A673 (cell line): Measurements from ENCODE around the gene PGD. TPM values are rescaled to one million over a fixed set of nuclear protein-coding genes. Genes with fewer than 3 reads are reported as not detected.

Experiments
- BruUV-seq: library from RNA; stranded (reverse); fragments of 400-500 nt; replicated peaks from 2 replicates; lab custom pipeline; 2021; lab: Mats Ljungman, UMichigan
- CTCF ChIA-PET: fragments of 300-600 bp; sonication (Branson Sonifier 250); formaldehyde crosslinking; loops from one replicate; lab custom pipeline; 2022; ENCODE audit warnings: antibody characterized with exemption; lab: Charles Lee
- POLR2A ChIA-PET: fragments of 300-600 bp; sonication (Branson Sonifier 250); formaldehyde crosslinking; loops from one replicate; lab custom pipeline; 2022; ENCODE audit warnings: antibody characterized with exemption; ENCODE audit not compliant: low non-redundant PET; lab: Charles Lee
- DNase-seq: peaks from one replicate; pipeline ENCODE4 v3.0.0-alpha.2; 2015; ENCODE audit warnings: low spot score
- H3K27ac ChIP-seq: fragments of 200-600 bp; sonication (generic); 2 replicates; pipeline ENCODE4 v1.5.1; 2016; ENCODE audit warnings: mixed run types, low read depth, mild to moderate bottlenecking, mixed read lengths, antibody characterized with exemption, low read length; ENCODE audit not compliant: poor library complexity, severe bottlenecking
- H3K27me3 ChIP-seq: fragments of 200-600 bp; sonication (generic); replicated peaks from 2 replicates; pipeline ENCODE4 v1.6.1; 2017; ENCODE audit warnings: mixed run types, low read depth, mild to moderate bottlenecking, mixed read lengths, antibody characterized with exemption, low read length; ENCODE audit not compliant: insufficient read depth, poor library complexity
- H3K36me3 ChIP-seq: fragments of 200-600 bp; sonication (generic); 2 replicates; pipeline ENCODE4 v1.6.1; 2016; ENCODE audit warnings: mixed run types, mild to moderate bottlenecking, mixed read lengths, antibody characterized with exemption, low read length; ENCODE audit not compliant: insufficient read depth, poor library complexity, severe bottlenecking
- H3K4me1 ChIP-seq: fragments of 200-600 bp; sonication (generic); 2 replicates; pipeline ENCODE4 v1.6.1; 2017; ENCODE audit warnings: mixed run types, mild to moderate bottlenecking, mixed read lengths, antibody characterized with exemption, low read length; ENCODE audit not compliant: insufficient read depth, poor library complexity, severe bottlenecking
- H3K4me3 ChIP-seq: fragments of 200-600 bp; sonication (generic); 2 replicates; pipeline ENCODE4 v1.5.1; 2016; ENCODE audit warnings: low read depth, mixed run types, mild to moderate bottlenecking, mixed read lengths, low read length; ENCODE audit not compliant: poor library complexity, severe bottlenecking
- H3K9me3 ChIP-seq: fragments of 200-600 bp; sonication (generic); 2 replicates; pipeline ENCODE4 v1.6.1; 2016; ENCODE audit warnings: mixed run types, low read depth, mild to moderate bottlenecking, mixed read lengths, antibody characterized with exemption, low read length; ENCODE audit not compliant: poor library complexity, severe bottlenecking
- CTCF ChIP-seq: fragments of 300-800, 200-600 bp; sonication (generic); conservative IDR thresholded peaks from 2 replicates; pipeline ENCODE4 v1.5.1; 2017; ENCODE audit warnings: low read depth, mild to moderate bottlenecking, antibody characterized with exemption, low read length, moderate library complexity, mixed read lengths
- EZH2 ChIP-seq: fragments of 200-600 bp; sonication (generic); IDR thresholded peaks from 2 replicates; pipeline ENCODE4 v1.6.1; 2017; ENCODE audit warnings: borderline replicate concordance, low read depth, mild to moderate bottlenecking, mixed read lengths, antibody characterized with exemption, low read length; ENCODE audit not compliant: poor library complexity, severe bottlenecking
- intact Hi-C: fragments of 100-400 bp; cut with micrococcal nuclease; formaldehyde crosslinking; loops from one replicate; pipeline ENCODE4 v1.10.0; 2022; ENCODE audit not compliant: unreplicated experiment
- total RNA-seq: library from RNA; stranded (reverse); gene quantifications from 2 replicates; pipeline ENCODE4 v1.2.3, GENCODE V29; 2021

The PGD gene
- total RNA-seq, 1 experiment from 2014 or later, result 451 TPM

GRCh38 chr1:10387677-10388386 lies 11.0 kb upstream of the PGD start:
- DNase-seq, result peak; percentile 81
- H3K4me3 ChIP-seq, result peak overlapping the region; percentile 15
- no peaks in the 10 kb centered on the region for H3K27me3 ChIP-seq
- TSS peak; percentile 89 for BruUV-seq
- TF ChIP-seq CTCF, result no peak; the same call in 1 of the 2 replicates
- no peak for TF ChIP-seq EZH2
- CTCF ChIA-PET, result interaction anchor here (0.5 to 1.6 kb wide), 3 partner anchors 11 to 473 kb away, joined by 3 to 9 read pairs (median 7); partner anchors contain the start of gene CENPS
- intact Hi-C loops, result loop anchor here (1.0 kb wide), 1 partner anchor 10 kb away; no protein-coding TSS in a partner anchor
- POLR2A ChIA-PET, result interaction anchor here (1.1 kb wide), 1 partner anchor 11 kb away, joined by 6 read pairs; the partner anchor contains the start of gene PGD
- H3K4me1 ChIP-seq, result peaks cover 15% of the 10 kb centered on the region
- H3K9me3 ChIP-seq, result no peaks in the 10 kb centered on the region
- H3K36me3 ChIP-seq, result no peaks in the 10 kb centered on the region
- H3K27ac ChIP-seq, result peak overlapping the region; percentile 92

DNA sequence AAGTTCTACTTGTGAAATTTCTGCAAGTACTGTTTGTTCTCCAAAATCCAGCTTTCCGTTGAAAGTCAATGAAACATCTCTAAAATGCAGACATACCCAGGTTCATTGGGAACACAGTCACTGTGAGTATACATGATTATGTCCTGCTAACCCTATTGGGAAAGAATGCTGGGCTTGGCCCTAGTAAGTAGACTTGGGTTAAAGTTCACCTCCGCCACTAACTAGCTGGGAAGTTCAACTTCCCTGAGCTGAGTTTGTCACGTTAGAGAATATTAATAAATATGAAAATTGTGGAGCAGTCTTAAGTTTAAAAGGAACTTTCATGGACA lies 10.5 kb upstream of the PGD start:
- BruUV-seq, result TSS peak; percentile 30
- Histone ChIP-seq H3K4me1 (peaks cover 15% of the 10 kb centered on the region), H3K27ac (peak overlapping the region; percentile 92), H3K36me3 (no peaks in the 10 kb centered on the region), H3K4me3 (no peak overlapping the region), H3K9me3 (no peaks in the 10 kb centered on the region), H3K27me3 (no peaks in the 10 kb centered on the region)
- intact Hi-C loops, result loop anchor here (1.0 kb wide), 1 partner anchor 10 kb away; no protein-coding TSS in a partner anchor
- CTCF ChIA-PET, result interaction anchor here (0.5 to 1.6 kb wide), 2 partner anchors 41 to 473 kb away, joined by 7 to 9 read pairs; partner anchors contain the start of gene CENPS
- no peak for TF ChIP-seq EZH2
- TF ChIP-seq CTCF, result no peak
- no peak for DNase-seq
- POLR2A ChIA-PET, result interaction anchor here (1.1 kb wide), 1 partner anchor 10 kb away, joined by 6 read pairs; the partner anchor contains the start of gene PGD

DNA sequence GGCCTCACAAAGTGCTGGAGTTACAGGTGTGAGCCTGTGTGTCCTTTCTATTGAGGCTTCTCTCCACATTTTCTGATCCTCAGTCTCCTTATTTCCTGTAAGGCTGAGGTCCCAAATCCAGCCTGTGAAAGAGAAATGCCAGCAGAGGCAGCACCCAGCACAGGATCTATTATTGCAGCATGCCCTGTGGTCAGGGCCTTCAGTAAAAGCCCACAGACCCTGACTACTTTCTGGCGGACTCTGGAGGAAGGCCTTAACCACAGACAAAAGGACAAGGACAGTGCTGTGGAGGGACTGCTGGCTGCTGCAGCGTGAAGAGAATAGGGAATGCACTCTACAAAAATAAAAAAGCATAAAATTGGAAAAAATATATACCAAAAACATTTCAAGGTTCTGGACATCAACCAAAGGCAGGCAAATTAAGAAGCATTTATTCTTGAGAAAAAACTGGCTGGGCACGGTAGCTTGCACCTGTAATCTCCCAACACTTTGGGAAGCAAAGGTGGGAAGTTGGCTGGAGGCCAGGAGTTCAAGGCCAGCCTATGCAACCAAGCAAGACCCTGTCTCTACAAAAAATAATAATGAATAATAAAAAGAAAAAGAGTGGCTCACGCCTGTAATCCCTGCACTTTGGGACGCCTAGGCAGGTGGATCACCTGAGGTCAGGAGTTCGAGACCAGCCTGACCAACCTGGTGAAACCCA lies 9.4 kb upstream of the PGD start:
- DNase-seq, result no peak
- TF ChIP-seq CTCF (no peak), EZH2 (no peak)
- peaks cover 15% of the 10 kb centered on the region for H3K4me1 ChIP-seq
- ChIA-PET POLR2A (no interaction called here), CTCF (no interaction called here)
- H3K4me3 ChIP-seq, result no peak overlapping the region
- intact Hi-C loops, result no loop called here
- H3K27me3 ChIP-seq, result no peaks in the 10 kb centered on the region
- no peaks in the 10 kb centered on the region for H3K9me3 ChIP-seq
- H3K36me3 ChIP-seq, result no peaks in the 10 kb centered on the region
- peak overlapping the region; percentile 92 for H3K27ac ChIP-seq
- BruUV-seq, result no TSS peak
